ENCODE data around the gene CARD6. TPM values are rescaled to one million over a fixed set of nuclear protein-coding genes. Genes with fewer than 3 reads are reported as not detected.
A peak's percentile ranks its signal among the peaks of the same experiment; 100 is the strongest.
"Not testable (repeated sequence)": the region's sequence is repeated elsewhere in the genome, so short reads cannot be mapped to it uniquely, and the experiment has no call there.

CARD6 gene, protein sequence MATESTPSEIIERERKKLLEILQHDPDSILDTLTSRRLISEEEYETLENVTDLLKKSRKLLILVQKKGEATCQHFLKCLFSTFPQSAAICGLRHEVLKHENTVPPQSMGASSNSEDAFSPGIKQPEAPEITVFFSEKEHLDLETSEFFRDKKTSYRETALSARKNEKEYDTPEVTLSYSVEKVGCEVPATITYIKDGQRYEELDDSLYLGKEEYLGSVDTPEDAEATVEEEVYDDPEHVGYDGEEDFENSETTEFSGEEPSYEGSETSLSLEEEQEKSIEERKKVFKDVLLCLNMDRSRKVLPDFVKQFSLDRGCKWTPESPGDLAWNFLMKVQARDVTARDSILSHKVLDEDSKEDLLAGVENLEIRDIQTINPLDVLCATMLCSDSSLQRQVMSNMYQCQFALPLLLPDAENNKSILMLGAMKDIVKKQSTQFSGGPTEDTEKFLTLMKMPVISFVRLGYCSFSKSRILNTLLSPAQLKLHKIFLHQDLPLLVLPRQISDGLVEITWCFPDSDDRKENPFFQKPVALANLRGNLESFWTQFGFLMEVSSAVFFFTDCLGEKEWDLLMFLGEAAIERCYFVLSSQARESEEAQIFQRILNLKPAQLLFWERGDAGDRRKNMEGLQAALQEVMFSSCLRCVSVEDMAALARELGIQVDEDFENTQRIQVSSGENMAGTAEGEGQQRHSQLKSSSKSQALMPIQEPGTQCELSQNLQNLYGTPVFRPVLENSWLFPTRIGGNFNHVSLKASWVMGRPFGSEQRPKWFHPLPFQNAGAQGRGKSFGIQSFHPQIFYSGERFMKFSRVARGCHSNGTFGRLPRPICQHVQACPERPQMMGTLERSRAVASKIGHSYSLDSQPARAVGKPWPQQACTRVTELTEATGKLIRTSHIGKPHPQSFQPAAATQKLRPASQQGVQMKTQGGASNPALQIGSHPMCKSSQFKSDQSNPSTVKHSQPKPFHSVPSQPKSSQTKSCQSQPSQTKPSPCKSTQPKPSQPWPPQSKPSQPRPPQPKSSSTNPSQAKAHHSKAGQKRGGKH
- total RNA-seq: 1 to 10 TPM; 1.3 to 1.4 TPM

DNA sequence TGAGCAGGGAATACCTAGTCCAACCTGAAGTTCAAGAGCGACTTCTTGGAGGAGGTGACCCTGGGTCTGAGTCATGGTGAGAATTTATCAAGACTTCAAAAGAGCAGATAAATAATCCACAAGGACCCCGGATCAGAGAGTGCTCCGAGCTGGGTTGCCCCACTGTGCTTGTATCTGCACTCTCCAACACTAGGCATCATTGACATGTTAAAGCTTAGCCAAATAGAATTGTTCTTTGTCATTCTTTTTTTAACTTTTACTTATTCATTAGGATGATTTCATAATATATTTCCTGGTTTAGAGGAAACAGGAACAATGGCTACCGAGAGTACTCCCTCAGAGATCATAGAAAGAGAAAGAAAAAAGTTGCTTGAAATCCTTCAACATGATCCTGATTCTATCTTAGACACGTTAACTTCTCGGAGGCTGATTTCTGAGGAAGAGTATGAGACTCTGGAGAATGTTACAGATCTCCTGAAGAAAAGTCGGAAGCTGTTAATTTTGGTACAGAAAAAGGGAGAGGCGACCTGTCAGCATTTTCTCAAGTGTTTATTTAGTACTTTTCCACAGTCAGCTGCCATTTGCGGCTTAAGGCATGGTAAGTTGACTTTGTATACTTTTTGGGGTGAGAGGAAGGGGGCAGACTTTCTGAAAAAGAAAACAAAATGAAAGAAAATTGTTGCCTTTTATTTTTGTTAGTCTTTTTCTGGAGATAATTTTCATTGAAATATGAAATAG, at the start of gene CARD6:
CARD6 (plus strand) TSS at position 300 of the 738 bp plus-strand sequence; CDS start at position 316, 16 bp downstream.
- intact Hi-C loops (cut with micrococcal nuclease): loop anchor here (5.0 kb wide), 1 partner anchor 36 kb away; no protein-coding TSS in a partner anchor
- H3K36me3 Mint-ChIP-seq (ENCODE audit: low read depth): no peaks in the 10 kb centered on the region
- no peak for DNase-seq
- H3K27ac Mint-ChIP-seq: peak within 1 kb of the TSS; percentile 77
- peaks cover 8% of the 10 kb centered on the region for H3K27me3 Mint-ChIP-seq (ENCODE audit: low read depth)
- peak within 1 kb of the TSS; percentile 76 for H3K4me3 Mint-ChIP-seq
- CTCF ChIA-PET: interaction anchor here (0.9 kb wide), 1 partner anchor 38 kb away, joined by 3 read pairs; no protein-coding TSS in a partner anchor
- H3K4me1 Mint-ChIP-seq (ENCODE audit: low read depth): peaks cover 11% of the 10 kb centered on the region
- no peaks in the 10 kb centered on the region for H3K9me3 Mint-ChIP-seq

DNA sequence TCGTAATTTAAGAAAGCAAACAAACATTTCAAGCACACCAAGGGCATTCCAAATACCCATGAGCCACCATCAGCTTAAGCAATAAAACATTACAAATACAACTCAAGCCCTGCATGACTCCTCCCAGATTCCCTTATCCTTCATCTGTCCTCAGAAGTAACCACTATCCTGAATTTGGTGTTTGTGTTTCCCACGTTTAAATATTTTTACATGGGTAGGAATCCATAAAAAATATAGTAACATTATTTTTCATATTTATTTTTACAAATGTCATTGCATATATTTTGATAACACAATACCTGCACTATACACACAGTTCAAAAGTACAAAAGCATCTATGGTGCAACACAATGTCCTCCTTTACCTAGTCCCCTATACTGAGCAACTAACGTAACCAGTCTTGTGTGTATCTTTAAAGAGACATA, 49.4 kb upstream of the CARD6 start:
- Mint-ChIP-seq H3K4me1 (ENCODE audit: low read depth) (peaks cover 60% of the 10 kb centered on the region), H3K9me3 (peaks cover 4% of the 10 kb centered on the region), H3K4me3 (no peak overlapping the region), H3K27ac (no peak overlapping the region), H3K36me3 (ENCODE audit: low read depth) (peaks cover 27% of the 10 kb centered on the region), H3K27me3 (ENCODE audit: low read depth) (no peaks in the 10 kb centered on the region)
- intact Hi-C loops (cut with micrococcal nuclease): no loop called here
- CTCF ChIA-PET: interaction anchor here (2.0 kb wide), 1 partner anchor 36 kb away, joined by 5 read pairs; the partner anchor contains the start of gene TTC33
- no peak for DNase-seq

DNA sequence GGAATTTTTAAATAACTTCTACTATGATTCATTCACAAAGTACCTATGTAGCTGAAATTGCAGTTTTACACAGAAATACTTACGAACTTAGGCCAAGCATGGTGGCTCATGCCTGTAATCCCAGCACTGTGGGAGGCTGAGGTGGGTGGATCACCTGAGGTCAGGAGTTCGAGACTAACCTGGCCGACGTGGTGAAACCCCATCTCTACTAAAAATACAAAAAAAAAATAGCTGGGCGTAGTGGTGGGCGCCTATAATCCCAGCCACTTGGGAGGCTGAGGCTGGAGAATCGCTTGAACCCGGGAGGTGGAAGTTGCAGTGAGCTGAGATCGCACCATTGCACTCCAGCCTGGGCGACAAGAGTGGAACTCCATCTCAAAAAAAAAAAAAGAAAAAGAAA, 48.5 kb upstream of the CARD6 start:
- H3K27ac Mint-ChIP-seq; H3K9me3 Mint-ChIP-seq; DNase-seq; intact Hi-C loops (cut with micrococcal nuclease); H3K27me3 Mint-ChIP-seq (ENCODE audit: low read depth); H3K4me3 Mint-ChIP-seq: not testable (repeated sequence)
- H3K4me1 Mint-ChIP-seq (ENCODE audit: low read depth): peaks cover 60% of the 10 kb centered on the region
- CTCF ChIA-PET: interaction anchor here (1.1 to 2.0 kb wide), 2 partner anchors 16 to 37 kb away, joined by 3 to 5 read pairs; partner anchors contain the start of gene TTC33
- H3K36me3 Mint-ChIP-seq (ENCODE audit: low read depth): peaks cover 27% of the 10 kb centered on the region

DNA sequence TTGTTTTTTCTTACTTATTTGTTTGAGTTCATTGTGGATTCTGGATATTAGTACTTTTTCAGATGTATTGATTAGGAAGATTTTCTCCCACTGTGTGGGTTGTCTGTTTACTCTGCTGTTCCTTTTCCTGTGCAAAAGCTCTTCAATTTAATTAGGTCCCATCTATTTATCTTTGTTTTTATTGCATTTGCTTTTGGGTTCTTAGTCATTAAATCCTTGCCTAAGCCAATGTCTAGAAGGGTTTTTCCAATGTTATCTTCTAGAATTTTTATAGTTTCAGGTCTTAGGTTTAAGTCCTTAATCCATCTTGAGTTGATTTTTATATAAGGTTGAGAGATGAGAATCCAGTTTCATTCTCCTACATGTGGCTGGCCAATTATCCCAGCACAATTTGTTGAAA, 46.8 kb upstream of the CARD6 start:
- peaks cover 14% of the 10 kb centered on the region for H3K36me3 Mint-ChIP-seq (ENCODE audit: low read depth)
- intact Hi-C loops (cut with micrococcal nuclease): not testable (repeated sequence)

DNA sequence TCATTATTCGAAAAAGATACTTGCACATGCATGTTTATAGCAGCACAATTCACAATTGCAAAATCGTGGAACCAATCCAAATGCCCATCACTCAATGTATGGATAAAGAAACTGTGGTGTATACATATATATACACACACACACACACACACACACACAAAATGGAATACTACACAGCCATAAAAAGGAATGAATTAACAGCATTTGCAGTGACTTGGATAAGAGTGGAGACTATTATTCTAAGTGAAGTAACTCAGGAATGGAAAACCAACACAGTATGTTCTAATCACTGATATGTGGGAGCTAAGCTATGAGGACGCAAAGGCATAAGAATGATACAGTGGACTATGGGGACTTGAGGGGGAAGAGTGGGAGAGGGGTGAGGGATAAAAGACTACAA, 46.3 kb upstream of the CARD6 start:
- H3K4me3 Mint-ChIP-seq; DNase-seq; CTCF ChIA-PET; H3K27me3 Mint-ChIP-seq (ENCODE audit: low read depth); H3K9me3 Mint-ChIP-seq; intact Hi-C loops (cut with micrococcal nuclease); H3K27ac Mint-ChIP-seq: not testable (repeated sequence)
- Mint-ChIP-seq H3K4me1 (ENCODE audit: low read depth) (peaks cover 57% of the 10 kb centered on the region), H3K36me3 (ENCODE audit: low read depth) (peaks cover 14% of the 10 kb centered on the region)

More for the DNA sequence above, 46.8 kb upstream of the CARD6 start:
- H3K4me3 Mint-ChIP-seq; H3K9me3 Mint-ChIP-seq; H3K27me3 Mint-ChIP-seq (ENCODE audit: low read depth); H3K27ac Mint-ChIP-seq; DNase-seq; CTCF ChIA-PET: not testable (repeated sequence)
- peaks cover 57% of the 10 kb centered on the region for H3K4me1 Mint-ChIP-seq (ENCODE audit: low read depth)

DNA sequence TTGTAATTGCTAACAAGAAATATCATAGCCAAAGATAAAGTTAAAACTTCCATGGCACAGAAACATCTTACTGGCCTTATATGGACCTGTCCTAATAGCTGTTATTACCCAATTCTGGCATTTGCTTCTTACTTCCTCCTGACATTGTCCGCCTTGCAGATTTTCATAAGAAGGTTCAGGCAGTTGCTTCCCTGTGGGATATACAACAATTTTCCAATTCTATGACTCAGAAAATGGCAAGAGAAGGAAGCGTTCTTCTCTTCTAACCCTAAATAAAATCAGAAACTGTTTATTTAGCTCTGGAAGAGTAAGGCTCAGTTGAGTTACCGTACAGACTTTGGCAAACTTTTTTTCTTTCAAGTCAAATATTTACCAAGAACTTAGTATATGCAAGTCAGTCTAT, 44.7 kb upstream of the CARD6 start:
- H3K27ac Mint-ChIP-seq: no peak overlapping the region
- H3K4me3 Mint-ChIP-seq: peak overlapping the region; percentile 88
- no peak for DNase-seq
- H3K36me3 Mint-ChIP-seq (ENCODE audit: low read depth): peaks cover 14% of the 10 kb centered on the region
- peaks cover 46% of the 10 kb centered on the region for H3K4me1 Mint-ChIP-seq (ENCODE audit: low read depth)
- peaks cover 2% of the 10 kb centered on the region for H3K27me3 Mint-ChIP-seq (ENCODE audit: low read depth)
- intact Hi-C loops (cut with micrococcal nuclease): loop anchor here (2.0 kb wide), 1 partner anchor 118 kb away; the partner anchor contains the start of gene PTGER4
- CTCF ChIA-PET: no interaction called here
- no peaks in the 10 kb centered on the region for H3K9me3 Mint-ChIP-seq

DNA sequence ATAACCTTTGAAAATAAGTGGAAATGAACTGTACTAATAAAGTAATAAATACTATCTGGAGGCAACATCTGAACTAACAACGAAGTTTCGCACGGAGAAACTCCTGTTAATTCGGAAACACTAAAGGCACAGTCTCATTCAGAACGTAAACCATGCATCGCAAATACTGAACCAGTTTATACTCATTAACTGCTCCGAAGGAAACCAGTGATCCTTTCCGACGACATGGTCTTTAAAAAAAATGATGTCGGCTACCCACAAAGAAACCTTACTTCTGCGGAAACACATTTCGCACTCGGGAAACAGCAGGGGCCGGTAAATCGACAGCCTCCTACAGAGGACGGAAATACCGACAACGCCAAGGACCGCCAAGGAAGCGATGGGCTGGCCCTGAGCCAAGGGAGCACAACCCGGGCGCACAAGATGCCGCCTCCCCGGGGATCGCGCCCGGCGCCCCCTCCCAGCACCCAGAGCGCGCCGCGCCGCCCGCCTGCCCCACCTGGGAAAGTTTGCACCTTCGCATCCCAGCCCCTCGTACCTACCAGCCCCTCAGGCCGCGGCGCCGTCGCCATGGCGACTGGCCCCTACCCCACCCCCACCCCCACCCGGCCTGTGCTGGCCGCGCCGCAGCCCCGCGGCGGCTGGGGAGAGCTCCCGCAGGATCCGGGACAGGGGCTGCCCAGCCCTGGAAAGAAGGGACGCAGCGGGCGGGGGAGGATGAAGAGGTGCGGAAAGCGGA, 43.7 kb upstream of the CARD6 start:
- Mint-ChIP-seq H3K4me1 (ENCODE audit: low read depth) (peaks cover 44% of the 10 kb centered on the region), H3K9me3 (no peaks in the 10 kb centered on the region), H3K36me3 (ENCODE audit: low read depth) (peaks cover 14% of the 10 kb centered on the region), H3K27ac (peak overlapping the region; percentile 85), H3K4me3 (peak overlapping the region; percentile 88), H3K27me3 (ENCODE audit: low read depth) (peaks cover 2% of the 10 kb centered on the region)
- CTCF ChIA-PET: interaction anchor here (0.7 to 2.0 kb wide), 3 partner anchors 10 to 752 kb away, joined by 5 to 8 read pairs (median 6); no protein-coding TSS in a partner anchor
- peak; percentile 84 for DNase-seq
- intact Hi-C loops (cut with micrococcal nuclease): loop anchor here (1.0 to 2.0 kb wide), 6 partner anchors 34 to 848 kb away; partner anchors contain the start of genes PTGER4, RPL37 and TTC33

DNA sequence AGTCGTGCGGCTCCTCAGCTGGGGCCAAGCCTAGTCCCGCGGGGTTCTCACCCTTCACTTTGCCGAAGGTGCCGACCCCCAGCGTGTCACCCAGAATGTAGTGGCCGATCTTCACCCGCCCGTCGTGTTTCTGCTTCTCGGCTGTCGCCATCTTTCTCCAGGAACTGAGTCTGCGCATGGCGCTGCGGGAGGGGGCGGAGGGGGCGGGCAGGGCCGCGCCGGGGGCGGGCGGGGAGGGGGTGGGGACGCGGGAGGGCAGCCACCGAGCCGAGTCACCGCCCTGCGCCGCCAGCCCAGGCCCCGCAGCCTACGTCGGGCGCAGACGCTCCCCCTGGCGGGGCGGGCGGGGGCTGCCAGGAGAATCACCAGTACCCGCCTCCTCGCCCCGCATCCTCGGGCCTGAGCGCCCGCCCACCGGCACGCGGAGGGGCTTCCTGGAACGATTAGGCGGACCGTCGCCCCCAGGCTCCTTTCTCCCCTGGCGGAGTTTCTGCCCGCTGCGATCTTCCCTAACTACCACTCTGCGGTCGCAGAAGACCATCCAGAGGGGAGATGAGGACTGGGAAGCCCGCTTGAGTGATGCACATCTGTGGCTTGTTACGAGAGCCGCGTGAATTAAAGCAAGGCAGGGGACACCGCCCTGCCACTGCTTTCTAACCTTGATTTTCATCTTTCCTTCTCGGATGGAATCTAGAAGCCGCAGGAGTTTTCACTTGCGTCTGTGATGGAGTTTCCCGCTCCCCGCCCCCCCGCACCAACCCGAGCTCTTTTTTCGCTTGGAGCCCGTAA, 43.0 kb upstream of the CARD6 start, which contains the start of gene PRKAA1:
PRKAA1 (minus strand) TSS at position 363 of the 789 bp plus-strand sequence; CDS start at position 178, 185 bp downstream.
- DNase-seq: peak; percentile 85
- intact Hi-C loops (cut with micrococcal nuclease): loop anchor here (1.0 kb wide), 4 partner anchors 37 to 849 kb away; partner anchors contain the start of genes RPL37 and TTC33
- Mint-ChIP-seq H3K4me3 (peak within 1 kb of the TSS; percentile 88), H3K27ac (peak within 1 kb of the TSS; percentile 85), H3K27me3 (ENCODE audit: low read depth) (peaks cover 2% of the 10 kb centered on the region), H3K4me1 (ENCODE audit: low read depth) (peaks cover 41% of the 10 kb centered on the region), H3K9me3 (no peaks in the 10 kb centered on the region), H3K36me3 (ENCODE audit: low read depth) (peaks cover 14% of the 10 kb centered on the region)
- CTCF ChIA-PET: interaction anchor here (0.9 to 2.0 kb wide), 4 partner anchors 11 to 35 kb away, joined by 3 to 6 read pairs (median 5); no protein-coding TSS in a partner anchor

DNA sequence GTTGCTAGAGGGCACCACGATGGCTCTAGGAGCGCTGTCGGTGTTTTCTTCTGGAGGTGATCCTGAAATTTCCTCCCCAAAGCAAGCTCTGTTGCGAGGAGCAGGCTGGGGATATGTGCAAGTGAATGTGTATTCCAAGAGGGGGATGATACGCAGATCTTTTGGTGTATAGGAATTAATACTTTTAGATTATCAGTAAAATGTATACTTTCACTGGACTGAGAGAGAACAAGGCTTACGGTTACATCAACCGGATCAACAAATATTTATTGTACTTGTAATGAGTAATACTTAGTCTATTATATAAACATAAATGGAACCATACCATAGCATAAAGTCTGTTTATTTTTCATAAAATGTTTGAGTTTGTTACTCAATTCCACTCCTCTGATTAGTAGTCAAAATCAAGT, 42.4 kb upstream of the CARD6 start:
- H3K27ac Mint-ChIP-seq: peak overlapping the region; percentile 84
- CTCF ChIA-PET: interaction anchor here (0.9 to 2.0 kb wide), 4 partner anchors 12 to 34 kb away, joined by 3 to 6 read pairs (median 5); no protein-coding TSS in a partner anchor
- intact Hi-C loops (cut with micrococcal nuclease): loop anchor here (1.0 kb wide), 4 partner anchors 36 to 850 kb away; partner anchors contain the start of genes RPL37 and TTC33
- no peak for DNase-seq
- H3K27me3 Mint-ChIP-seq (ENCODE audit: low read depth): peaks cover 2% of the 10 kb centered on the region
- peaks cover 14% of the 10 kb centered on the region for H3K36me3 Mint-ChIP-seq (ENCODE audit: low read depth)
- H3K4me1 Mint-ChIP-seq (ENCODE audit: low read depth): peaks cover 35% of the 10 kb centered on the region
- H3K9me3 Mint-ChIP-seq: no peaks in the 10 kb centered on the region
- H3K4me3 Mint-ChIP-seq: peak overlapping the region; percentile 88

DNA sequence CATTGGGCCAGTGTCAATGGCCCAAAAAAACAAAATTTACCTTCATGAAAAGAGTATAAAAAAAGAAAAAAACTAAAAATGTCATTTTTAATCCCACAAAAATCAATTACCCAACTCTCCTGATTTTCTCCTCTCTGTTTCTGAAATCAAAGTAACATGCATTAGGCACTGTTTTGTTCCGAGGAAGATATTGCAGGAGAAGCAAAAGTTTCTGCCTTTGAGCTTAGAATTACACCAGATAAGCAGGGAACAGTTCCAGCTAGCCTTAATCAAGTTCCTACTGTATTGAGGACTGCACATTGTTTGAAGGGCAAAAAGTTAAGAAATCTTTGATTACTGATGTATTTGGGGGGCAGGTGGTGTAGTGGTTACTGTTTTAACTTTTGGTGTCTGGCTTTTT, 41.9 kb upstream of the CARD6 start:
- no peak for DNase-seq
- CTCF ChIA-PET: interaction anchor here (1.0 to 2.0 kb wide), 2 partner anchors 32 to 34 kb away, joined by 5 read pairs; no protein-coding TSS in a partner anchor
- Mint-ChIP-seq H3K27me3 (ENCODE audit: low read depth) (peaks cover 2% of the 10 kb centered on the region), H3K36me3 (ENCODE audit: low read depth) (peaks cover 14% of the 10 kb centered on the region), H3K27ac (no peak overlapping the region), H3K4me1 (ENCODE audit: low read depth) (peaks cover 31% of the 10 kb centered on the region), H3K4me3 (no peak overlapping the region), H3K9me3 (no peaks in the 10 kb centered on the region)
- intact Hi-C loops (cut with micrococcal nuclease): no loop called here

Data from activated naive CD4-positive, alpha-beta T cell treated with anti-CD3 and anti-CD28 coated beads for 36 hours (primary cell).